ENCODE data around the gene MLST8. TPM values are rescaled to one million over a fixed set of nuclear protein-coding genes. Genes with fewer than 3 reads are reported as not detected.

MLST8 gene
- total and polyA plus RNA-seq, 2 of the 8 experiments (the other 6 are each of a cell fraction or from before 2014, with no cell fraction given): 67.6 to 321 TPM

- TF ChIP-seq EP300 (IDR thresholded peaks at IDR 0.05; ENCODE audit: borderline replicate concordance in 1 of 2, low read depth in 2 of 2, low read length in 2 of 2) (no peak), POLR2AphosphoS5 (IDR thresholded peaks at IDR 0.05; ENCODE audit: low read depth, low read length) (no peak), TAF7 (optimal IDR thresholded peaks at IDR 0.05; ENCODE audit: borderline replicate concordance, low read depth, low read length) (no peak), RBBP5 (IDR thresholded peaks at IDR 0.05; ENCODE audit: borderline replicate concordance, low read depth, low read length) (no peak), USF2 (IDR thresholded peaks at IDR 0.05; ENCODE audit: low read length) (no peak), CBX8 (IDR thresholded peaks at IDR 0.05; ENCODE audit: borderline replicate concordance, low read depth, low read length) (no peak), CHD2 (IDR thresholded peaks at IDR 0.05; ENCODE audit: low read length) (no peak), SAP30 (IDR thresholded peaks at IDR 0.05; ENCODE audit: insufficient read depth, insufficient replicate concordance, low read length) (no peak)
Observed at GRCh38 chr16:2189252-2189893, 15.9 kb upstream of the MLST8 start (continued).

Measured in H1 (cell line).